Kidney epithelial cell (primary cell): ENCODE results near the gene IFT172. TPM values are rescaled to one million over a fixed set of nuclear protein-coding genes. Genes with fewer than 3 reads are reported as not detected.
A peak's percentile ranks its signal among the peaks of the same experiment; 100 is the strongest.
"Not testable (repeated sequence)": the region's sequence is repeated elsewhere in the genome, so short reads cannot be mapped to it uniquely, and the experiment has no call there.

Source experiments
- DNase-seq: peaks from one replicate; pipeline ENCODE4 v3.0.0-alpha.2; 2010; ENCODE audit warnings: low read depth
- H3K27me3 ChIP-seq: 2 replicates; pipeline ENCODE4 v1.6.0; 2011; ENCODE audit warnings: low read length; ENCODE audit not compliant: control insufficient read depth, insufficient read depth
- H3K36me3 ChIP-seq: 2 replicates; pipeline ENCODE4 v1.5.1; 2011; ENCODE audit warnings: low read length; ENCODE audit not compliant: control insufficient read depth, insufficient read depth
- H3K4me3 ChIP-seq: 2 replicates; pipeline ENCODE4 v1.5.1; 2011; ENCODE audit warnings: low read depth, mild to moderate bottlenecking, control low read depth, low read length
- CTCF ChIP-seq: IDR thresholded peaks from 2 replicates; pipeline ENCODE4 v1.5.1; 2011; ENCODE audit warnings: mild to moderate bottlenecking, moderate library complexity, low read length, control low read depth, inconsistent platforms; ENCODE audit not compliant: insufficient read depth, poor library complexity, severe bottlenecking
- total RNA-seq: library from RNA; depleted of rRNA; stranded (reverse); fragments of >200 nt; gene quantifications from 2 replicates; pipeline ENCODE4 v1.2.3, GENCODE V29; 2015

IFT172 gene
- total RNA-seq, 1 donor from 2014 or later: 11.2 TPM

GRCh38 chr2:27428213-27428977 is 61.1 kb downstream of the IFT172 start, which contains the start of gene NRBP1:
Gene NRBP1 (plus strand): TSS chr2:27428631. CDS start chr2:27433274, 4,643 bp downstream.
- Histone ChIP-seq H3K4me3 (peak within 1 kb of the TSS; percentile 60), H3K36me3 (no peaks in the 10 kb centered on the region), H3K27me3 (no peaks in the 10 kb centered on the region)
- TF ChIP-seq CTCF: no peak
- no peak for DNase-seq

GRCh38 chr2:27427863-27428212 is 61.7 kb downstream of the IFT172 start:
- Histone ChIP-seq H3K27me3 (no peaks in the 10 kb centered on the region), H3K36me3 (no peaks in the 10 kb centered on the region), H3K4me3 (peak overlapping the region; percentile 60)
- DNase-seq: no peak
- no peak for TF ChIP-seq CTCF

- not testable (repeated sequence) for H3K36me3 ChIP-seq, DNase-seq, H3K27me3 ChIP-seq, H3K4me3 ChIP-seq
Measured at GRCh38 chr2:27425039-27425438, 64.5 kb downstream of the IFT172 start.

GRCh38 chr2:27422958-27423357 is 66.6 kb downstream of the IFT172 start:
- TF ChIP-seq CTCF: no peak
- Histone ChIP-seq H3K27me3 (no peaks in the 10 kb centered on the region), H3K36me3 (no peaks in the 10 kb centered on the region), H3K4me3 (no peak overlapping the region)
- DNase-seq: no peak

GRCh38 chr2:27421660-27422250 is 67.8 kb downstream of the IFT172 start:
- no peak for DNase-seq
- no peak overlapping the region for H3K4me3 ChIP-seq
- no peak for TF ChIP-seq CTCF

GRCh38 chr2:27420996-27421395 is 68.5 kb downstream of the IFT172 start:
- Histone ChIP-seq H3K4me3 (no peak overlapping the region), H3K36me3 (no peaks in the 10 kb centered on the region), H3K27me3 (no peaks in the 10 kb centered on the region)
- no peak for DNase-seq
- no peak for TF ChIP-seq CTCF

More at GRCh38 chr2:27421660-27422250, 67.8 kb downstream of the IFT172 start:
- H3K36me3 ChIP-seq: no peaks in the 10 kb centered on the region
- H3K27me3 ChIP-seq: no peaks in the 10 kb centered on the region
